Ishikawa (cell line): Measurements from ENCODE around the gene LAMC1.

Source experiments
- CEBPB ChIP-seq: IDR thresholded peaks from 2 replicates; pipeline ENCODE4 v1.6.1; 2012
- CREB1 ChIP-seq: IDR thresholded peaks from 2 replicates; pipeline ENCODE4 v1.6.1; 2012; ENCODE audit warnings: low read depth
- EGR1 ChIP-seq: IDR thresholded peaks from 2 replicates; pipeline ENCODE4 v1.6.1; 2012
- EP300 ChIP-seq: IDR thresholded peaks from 2 replicates; pipeline ENCODE4 v1.6.1; 2012; ENCODE audit warnings: borderline replicate concordance
- FOXM1 ChIP-seq: IDR thresholded peaks from 2 replicates; pipeline ENCODE4 v1.6.1; 2012; ENCODE audit warnings: low read depth, borderline replicate concordance
- MAX ChIP-seq: IDR thresholded peaks from 2 replicates; pipeline ENCODE4 v1.6.1; 2012
- NFIC ChIP-seq: IDR thresholded peaks from 2 replicates; pipeline ENCODE4 v1.6.1; 2012
- RAD21 ChIP-seq: IDR thresholded peaks from 2 replicates; pipeline ENCODE4 v1.6.1; 2012; ENCODE audit warnings: low read depth
- REST ChIP-seq: IDR thresholded peaks from 2 replicates; pipeline ENCODE4 v1.6.1; 2012; ENCODE audit warnings: low read depth, mild to moderate bottlenecking
- TAF1 ChIP-seq: IDR thresholded peaks from 2 replicates; pipeline ENCODE4 v1.6.1; 2012; ENCODE audit warnings: low read depth, mild to moderate bottlenecking
- TCF12 ChIP-seq: IDR thresholded peaks from 2 replicates; pipeline ENCODE4 v1.6.1; 2012; ENCODE audit warnings: low read depth
- TEAD4 ChIP-seq: IDR thresholded peaks from 2 replicates; pipeline ENCODE4 v1.6.1; 2012
- USF1 ChIP-seq: IDR thresholded peaks from 2 replicates; pipeline ENCODE4 v1.6.1; 2012
- YY1 ChIP-seq: IDR thresholded peaks from 2 replicates; pipeline ENCODE4 v1.6.1; 2012; ENCODE audit warnings: low read depth
- ZBTB7A ChIP-seq: IDR thresholded peaks from 2 replicates; pipeline ENCODE4 v1.6.1; 2012; ENCODE audit warnings: low read depth

Gene LAMC1

GRCh38 chr1:183024317-183025009 lies 1.2 kb downstream of the LAMC1 start:
- TF ChIP-seq CREB1: no peak
- TF ChIP-seq CEBPB: no peak

DNA sequence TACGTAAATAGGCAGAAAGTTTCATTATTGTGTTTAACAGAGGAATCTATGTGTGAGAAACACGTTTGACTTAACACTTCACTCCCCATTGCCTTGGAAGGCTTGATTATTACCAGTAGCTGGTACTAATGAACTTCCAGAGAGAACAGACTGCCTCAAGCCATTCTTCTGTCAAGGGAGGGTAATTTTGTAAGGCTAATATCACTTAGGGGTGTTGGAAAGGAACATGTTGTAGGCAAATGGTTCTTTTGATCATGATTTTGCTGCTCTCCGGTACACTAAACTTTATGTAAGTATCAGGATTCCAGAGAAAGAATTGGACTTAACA lies 1.8 kb downstream of the LAMC1 start:
- no peak for TF ChIP-seq USF1
- TF ChIP-seq TAF1: no peak
- TF ChIP-seq REST: no peak
- TF ChIP-seq TEAD4: no peak
- no peak for TF ChIP-seq CREB1
- TF ChIP-seq TCF12: no peak
- TF ChIP-seq NFIC: no peak
- TF ChIP-seq FOXM1: no peak
- no peak for TF ChIP-seq CEBPB
- no peak for TF ChIP-seq EP300
- no peak for TF ChIP-seq MAX
- no peak for TF ChIP-seq ZBTB7A
- no peak for TF ChIP-seq YY1
- no peak for TF ChIP-seq EGR1
- no peak for TF ChIP-seq RAD21

GRCh38 chr1:183025782-183026774 lies 2.9 kb downstream of the LAMC1 start:
- TF ChIP-seq USF1 (no peak), CREB1 (no peak), RAD21 (no peak), TAF1 (no peak), TEAD4 (peak; percentile 66; the same call in 1 of the 2 replicates), EP300 (peak; percentile 48; the same call in 1 of the 2 replicates), FOXM1 (peak; percentile 88), REST (no peak), ZBTB7A (no peak), CEBPB (no peak), TCF12 (no peak; the same call in 1 of the 2 replicates), MAX (no peak; the same call in 1 of the 2 replicates), NFIC (no peak), EGR1 (no peak), YY1 (no peak)

- TF ChIP-seq CREB1 (no peak), TAF1 (no peak), FOXM1 (no peak), TEAD4 (no peak), EP300 (no peak), NFIC (no peak), USF1 (no peak), TCF12 (no peak), YY1 (no peak), CEBPB (no peak), EGR1 (no peak), MAX (no peak), REST (no peak), RAD21 (no peak), ZBTB7A (no peak)
Measured at GRCh38 chr1:183027031-183027430, 3.8 kb downstream of the LAMC1 start.
